Measurements from ENCODE around the gene KIRREL3.
A peak's percentile ranks its signal among the peaks of the same experiment; 100 is the strongest.
"Not testable (repeated sequence)": the region's sequence is repeated elsewhere in the genome, so short reads cannot be mapped to it uniquely, and the experiment has no call there.

The KIRREL3 gene

DNA sequence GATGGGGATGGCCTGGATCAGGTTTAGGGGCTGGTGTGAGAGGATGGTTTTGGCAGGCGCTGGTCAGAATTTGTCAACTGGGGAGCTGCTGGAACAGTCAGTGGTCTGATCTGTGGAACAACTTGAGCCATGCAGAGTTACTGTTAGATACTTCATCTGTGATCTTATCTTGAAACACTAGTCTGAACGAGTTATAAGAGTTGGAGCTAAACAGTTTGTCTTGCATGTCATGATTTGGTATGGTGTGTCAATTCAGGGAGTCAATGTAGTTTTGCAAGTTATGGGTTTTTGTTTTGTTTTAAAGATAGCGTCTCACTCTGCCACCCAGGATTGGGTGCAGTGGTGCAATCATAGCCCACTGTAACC is 591.0 kb downstream of the KIRREL3 start:
- DNase-seq: no peak

DNA sequence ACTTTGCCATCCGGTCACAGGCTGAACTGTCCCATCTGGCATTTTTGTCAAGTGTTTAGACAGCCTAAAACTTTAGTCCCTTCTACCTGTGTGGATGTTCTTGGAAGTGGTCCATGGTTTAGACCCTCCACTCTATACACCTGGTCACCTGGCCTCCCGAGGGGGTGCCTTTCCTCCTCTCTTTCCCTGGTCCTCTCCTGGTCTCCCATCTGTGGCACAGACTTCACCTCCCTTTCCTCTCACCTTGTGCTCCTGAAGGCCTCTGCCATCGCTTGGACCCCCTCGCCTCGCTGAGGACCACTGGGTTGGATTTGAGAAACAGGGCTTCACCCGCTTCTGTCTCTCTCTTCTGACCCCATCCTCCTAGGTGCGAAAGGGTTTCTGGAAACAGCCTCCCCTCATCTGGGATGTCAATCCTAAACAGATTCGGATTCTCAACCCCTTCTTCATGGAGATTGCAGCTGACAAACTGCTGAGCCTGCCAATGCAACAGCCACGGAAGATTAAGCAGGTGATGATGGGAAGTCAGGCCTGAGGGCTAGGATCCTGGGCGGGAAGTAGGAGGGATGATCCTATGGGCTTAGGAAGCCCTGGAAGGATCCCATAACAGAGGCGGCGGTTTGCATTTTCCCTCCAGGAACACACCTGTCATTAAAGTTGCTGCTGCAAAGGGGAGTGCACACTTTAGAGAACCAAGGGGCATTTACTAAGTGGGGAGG is 591.5 kb downstream of the KIRREL3 start:
- DNase-seq: no peak

- DNase-seq: no peak
Observed at GRCh38 chr11:126408496-126408895, 592.1 kb downstream of the KIRREL3 start.

DNA sequence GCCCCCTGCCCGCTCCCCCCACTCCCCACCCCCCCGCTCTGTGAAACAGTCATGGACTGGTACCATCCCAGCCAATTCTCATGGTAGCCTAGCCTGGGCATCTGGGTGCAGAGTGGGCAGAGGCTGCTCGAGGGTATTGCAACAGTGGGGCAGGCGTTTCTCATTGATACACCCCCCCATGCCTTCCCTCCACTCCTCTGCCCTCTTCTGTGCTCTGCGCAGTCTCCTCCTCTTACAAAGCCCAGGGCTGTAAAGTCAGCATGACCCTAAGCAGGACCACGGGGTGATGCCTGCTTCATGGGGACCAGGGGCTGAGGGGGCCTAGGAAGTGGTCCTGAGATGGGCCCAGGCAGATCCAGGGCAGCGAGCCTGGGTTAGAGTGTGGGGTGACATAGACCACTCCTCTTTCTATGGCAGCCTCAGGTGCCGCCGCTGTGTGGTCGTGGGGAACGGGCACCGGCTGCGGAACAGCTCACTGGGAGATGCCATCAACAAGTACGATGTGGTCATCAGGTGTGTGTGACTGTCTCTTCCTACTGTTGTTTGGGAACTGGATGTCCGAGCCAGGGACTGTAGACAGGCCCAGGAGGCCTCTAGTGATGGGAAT is 592.8 kb downstream of the KIRREL3 start:
- DNase-seq: no peak

- DNase-seq: no peak
Observed at GRCh38 chr11:126407101-126407521, 593.5 kb downstream of the KIRREL3 start.

DNA sequence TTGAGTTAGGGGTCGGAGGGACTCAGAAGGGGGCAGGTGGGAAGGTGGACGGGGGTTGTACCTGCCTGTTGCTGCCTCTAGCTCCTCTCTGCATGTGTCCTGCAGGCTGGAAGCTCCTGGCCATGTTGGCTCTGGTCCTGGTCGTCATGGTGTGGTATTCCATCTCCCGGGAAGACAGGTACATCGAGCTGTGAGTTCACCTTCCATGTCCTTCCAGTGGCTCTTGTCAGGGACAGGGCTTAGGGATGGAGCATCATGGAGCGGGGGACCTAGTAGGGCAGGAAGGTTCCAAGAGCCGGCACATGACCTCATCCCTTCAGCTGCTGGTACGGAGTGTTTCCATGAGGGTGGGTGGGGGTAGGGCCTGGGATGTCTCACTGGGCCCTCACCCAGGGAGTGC is 594.2 kb downstream of the KIRREL3 start:
- no peak for DNase-seq

GRCh38 chr11:126405906-126406305 is 594.7 kb downstream of the KIRREL3 start:
- no peak for DNase-seq

- no peak for DNase-seq
Observed at GRCh38 chr11:126405374-126405773, 595.2 kb downstream of the KIRREL3 start.

- no peak for DNase-seq
Observed at GRCh38 chr11:126404367-126404766, 596.2 kb downstream of the KIRREL3 start.

- no peak for DNase-seq
Observed at GRCh38 chr11:126403658-126404057, 596.9 kb downstream of the KIRREL3 start.

- no peak for DNase-seq
Observed at GRCh38 chr11:126403022-126403581, 597.5 kb downstream of the KIRREL3 start.

DNA sequence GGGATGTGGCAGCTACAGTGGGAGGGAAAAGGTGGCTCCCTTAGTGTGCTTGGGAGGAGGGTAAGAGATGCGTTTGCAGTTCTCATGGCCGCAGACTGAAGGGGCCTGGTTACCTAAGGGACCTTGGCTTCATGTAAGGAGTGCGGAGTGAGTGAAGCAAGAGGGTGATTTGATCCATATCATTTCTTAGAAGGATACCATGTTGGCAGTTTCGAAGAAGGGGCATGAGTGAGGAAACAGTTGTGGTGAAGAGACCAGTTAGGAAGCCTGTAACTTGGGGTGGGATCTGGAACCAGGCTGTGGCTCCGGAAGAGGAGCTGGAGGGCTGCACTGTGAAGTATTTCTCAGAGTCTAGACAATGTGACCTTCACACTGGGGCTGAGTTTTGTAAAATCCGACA is 600.1 kb downstream of the KIRREL3 start:
- no peak for DNase-seq

DNA sequence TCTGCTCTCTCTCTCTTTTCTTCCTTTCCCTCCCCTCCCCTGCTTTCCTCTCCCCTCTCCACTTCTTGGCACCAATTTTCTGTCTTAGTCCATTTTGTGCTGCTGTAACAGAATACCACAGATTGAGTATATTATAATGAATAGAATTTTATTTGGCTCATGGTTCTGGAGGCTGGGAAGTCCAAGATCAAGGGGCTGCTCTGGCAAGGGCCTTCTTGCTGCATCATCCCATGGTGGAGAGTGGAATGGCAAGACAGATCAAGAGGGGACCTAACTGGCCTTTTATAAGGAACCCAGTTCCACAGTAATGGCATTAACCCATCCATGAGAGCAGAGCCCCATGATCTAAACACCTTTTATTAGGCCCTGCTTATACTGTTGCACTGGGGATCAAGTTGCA is 600.6 kb downstream of the KIRREL3 start:
- no peak for DNase-seq

GRCh38 chr11:126398721-126399120 is 601.8 kb downstream of the KIRREL3 start:
- no peak for DNase-seq

DNA sequence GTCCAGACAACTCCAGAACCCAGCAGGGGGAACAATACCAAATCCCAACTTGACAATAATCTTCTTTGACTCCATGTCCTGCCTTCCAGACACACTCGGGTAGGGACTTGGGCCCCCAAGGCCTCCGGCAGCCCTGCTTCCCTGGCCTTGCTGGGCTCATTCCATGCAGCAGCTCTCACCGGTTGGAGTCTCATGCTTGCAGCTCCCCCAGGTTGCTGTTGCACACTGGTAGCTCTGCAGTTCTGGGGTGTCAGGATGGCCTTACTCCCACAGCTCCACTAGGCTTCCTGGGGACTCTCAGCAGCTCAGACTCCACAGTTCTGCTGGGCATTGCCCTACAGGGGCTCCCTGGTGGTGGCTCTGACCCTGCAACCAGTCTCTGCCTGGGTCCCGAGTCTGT is 602.3 kb downstream of the KIRREL3 start:
- no peak for DNase-seq

DNA sequence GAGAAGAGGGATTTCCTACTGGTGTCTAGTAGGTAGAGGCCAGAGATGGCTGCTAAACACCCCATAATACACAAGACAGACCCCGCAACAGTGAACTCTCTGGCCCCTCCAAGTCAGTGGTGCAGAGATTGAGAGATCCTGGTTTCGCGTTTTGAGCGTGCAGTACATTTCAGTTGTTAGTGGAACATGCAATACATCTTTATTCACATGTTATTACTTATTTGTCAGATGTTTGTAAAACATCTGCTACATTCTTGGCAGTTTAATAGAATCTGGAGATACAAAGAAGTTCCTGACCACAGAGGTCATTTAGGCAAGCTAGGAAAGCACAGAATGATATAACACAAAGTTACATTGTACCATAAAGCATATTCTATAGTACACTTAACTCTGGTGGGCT is 603.6 kb downstream of the KIRREL3 start:
- DNase-seq: no peak

GRCh38 chr11:126396266-126396665 is 604.3 kb downstream of the KIRREL3 start:
- not testable (repeated sequence) for DNase-seq

DNA sequence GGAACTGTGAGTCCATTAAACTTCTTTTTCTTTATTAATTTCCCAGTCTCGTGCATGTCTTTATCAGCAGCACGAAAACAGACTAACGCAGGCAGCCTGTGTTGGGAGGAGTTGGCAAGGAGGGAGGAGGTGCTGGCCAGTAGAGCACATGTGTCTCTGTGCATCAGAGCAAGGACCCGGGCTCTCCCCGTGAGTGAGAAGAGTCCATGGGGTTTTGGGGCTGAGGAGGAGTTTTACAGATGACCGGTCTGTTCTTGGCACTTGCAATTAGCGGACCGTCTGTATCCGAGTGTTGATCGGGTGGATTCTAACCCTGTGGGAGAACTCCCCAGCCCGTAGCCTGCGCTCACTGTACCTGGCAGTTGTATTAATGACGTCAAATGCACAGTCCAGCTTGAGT is 604.8 kb downstream of the KIRREL3 start:
- not testable (repeated sequence) for DNase-seq

DNA sequence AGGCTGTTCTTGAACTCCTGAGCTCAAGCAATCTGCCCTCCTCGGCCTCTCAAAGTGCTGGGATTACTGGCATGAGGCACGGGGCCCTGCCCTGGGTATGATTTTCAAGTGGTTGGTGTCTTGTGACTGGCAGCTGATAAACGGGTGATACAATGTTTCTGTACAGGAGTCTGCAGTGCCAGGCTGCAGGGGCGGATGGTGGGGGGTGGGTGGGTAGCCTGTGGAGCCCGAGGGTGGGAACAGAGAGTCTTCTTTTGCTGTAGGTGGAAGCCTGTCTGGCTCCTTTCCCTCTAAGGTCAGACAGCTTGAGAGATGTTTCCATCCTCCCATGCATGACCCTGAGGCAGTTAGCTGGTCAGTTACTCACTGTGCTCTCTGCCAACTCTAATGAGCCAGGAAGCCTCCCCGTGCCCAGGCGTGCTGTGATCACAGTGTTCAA is 605.9 kb downstream of the KIRREL3 start:
- not testable (repeated sequence) for DNase-seq

GRCh38 chr11:126394036-126394435 is 606.5 kb downstream of the KIRREL3 start:
- no peak for DNase-seq

DNA sequence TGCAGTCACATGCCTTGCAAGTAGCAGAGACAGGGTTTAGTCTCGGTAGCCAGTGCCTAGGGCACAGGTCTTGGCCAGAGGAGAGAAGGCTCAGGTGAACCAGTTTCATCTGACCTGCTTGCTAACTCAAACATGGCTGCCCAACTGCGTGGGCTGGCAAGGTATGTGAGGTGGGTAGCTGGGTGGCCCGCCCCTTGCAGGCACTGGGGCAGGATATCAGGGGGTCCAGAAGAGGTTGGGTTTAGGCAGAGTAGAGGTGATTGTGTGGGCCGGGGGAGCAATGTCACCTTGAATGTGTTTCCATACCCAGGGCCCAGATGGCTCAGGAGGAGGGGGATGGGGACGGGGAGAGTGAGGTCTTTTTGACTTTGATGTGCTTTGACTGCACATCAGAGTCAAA is 607.4 kb downstream of the KIRREL3 start:
- no peak for DNase-seq

- DNase-seq: no peak
Observed at GRCh38 chr11:126392633-126393013, 607.9 kb downstream of the KIRREL3 start.

GRCh38 chr11:126391970-126392632 is 608.5 kb downstream of the KIRREL3 start:
- DNase-seq: peak; percentile 39

All from CD4-positive, alpha-beta T cell treated with Interferon gamma for 1 hour (primary cell).